Esophagus muscularis mucosa (tissue), 3 donors: ENCODE data around the gene KLF18.

ENCODE experiments used
- POLR2A ChIP-seq: fragments of 450-650 bp; IDR thresholded peaks from one replicate; pipeline ENCODE4 v1.6.1; 2017; ENCODE audit warnings: antibody characterized with exemption, moderate library complexity, mild to moderate bottlenecking, low read depth
- TF ChIP-seq, protein P1 (sequence below), 3 experiments: fragments of 200-600 bp in 2 of 3; fragments of 450-650 bp in 1 of 3; sonication (generic) in 2 of 3; IDR thresholded peaks; one replicate each; pipeline ENCODE4 v1.5.1; 2017 to 2019; ENCODE audit warnings: antibody characterized with exemption in 3 of 3, mild to moderate bottlenecking in 2 of 3, moderate library complexity in 1 of 3

GRCh38 chr1:44108241-44108640 is 33.2 kb downstream of the KLF18 start:
- TF ChIP-seq, protein P1, sequence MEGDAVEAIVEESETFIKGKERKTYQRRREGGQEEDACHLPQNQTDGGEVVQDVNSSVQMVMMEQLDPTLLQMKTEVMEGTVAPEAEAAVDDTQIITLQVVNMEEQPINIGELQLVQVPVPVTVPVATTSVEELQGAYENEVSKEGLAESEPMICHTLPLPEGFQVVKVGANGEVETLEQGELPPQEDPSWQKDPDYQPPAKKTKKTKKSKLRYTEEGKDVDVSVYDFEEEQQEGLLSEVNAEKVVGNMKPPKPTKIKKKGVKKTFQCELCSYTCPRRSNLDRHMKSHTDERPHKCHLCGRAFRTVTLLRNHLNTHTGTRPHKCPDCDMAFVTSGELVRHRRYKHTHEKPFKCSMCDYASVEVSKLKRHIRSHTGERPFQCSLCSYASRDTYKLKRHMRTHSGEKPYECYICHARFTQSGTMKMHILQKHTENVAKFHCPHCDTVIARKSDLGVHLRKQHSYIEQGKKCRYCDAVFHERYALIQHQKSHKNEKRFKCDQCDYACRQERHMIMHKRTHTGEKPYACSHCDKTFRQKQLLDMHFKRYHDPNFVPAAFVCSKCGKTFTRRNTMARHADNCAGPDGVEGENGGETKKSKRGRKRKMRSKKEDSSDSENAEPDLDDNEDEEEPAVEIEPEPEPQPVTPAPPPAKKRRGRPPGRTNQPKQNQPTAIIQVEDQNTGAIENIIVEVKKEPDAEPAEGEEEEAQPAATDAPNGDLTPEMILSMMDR (IDR thresholded peaks at IDR 0.05), result no peak
- TF ChIP-seq POLR2A, result no peak
